Forelimb muscle (tissue), 1 donor: ENCODE results near the gene TAF11L3. TPM values are rescaled to one million over a fixed set of nuclear protein-coding genes. Genes with fewer than 3 reads are reported as not detected.

ENCODE experiments used
- polyA plus RNA-seq: library from polyadenylated mRNA; unstranded; fragments of 120-200 nt; gene quantifications from one replicate; pipeline ENCODE4 v1.2.1, GENCODE V29; 2013; ENCODE audit not compliant: insufficient read length

TAF11L3 gene
- polyA plus RNA-seq, 1 donor = not detected

Other genes starting within 250 kb of the TAF11L3 start
- gene TAF11L2, start 20.1 kb upstream of the TAF11L3 start, polyA plus RNA-seq = not detected
- gene TAF11L4, start 3.4 kb downstream of the TAF11L3 start, polyA plus RNA-seq = not detected
- gene TAF11L5, start 6.9 kb downstream of the TAF11L3 start, polyA plus RNA-seq = not detected
- gene TAF11L6, start 10.3 kb downstream of the TAF11L3 start, polyA plus RNA-seq = not detected
- gene TAF11L7, start 67.4 kb downstream of the TAF11L3 start, polyA plus RNA-seq = not detected
- not detected for gene TAF11L8, start 72.6 kb downstream of the TAF11L3 start, polyA plus RNA-seq
- not detected for gene TAF11L9, start 76.0 kb downstream of the TAF11L3 start, polyA plus RNA-seq
- gene TAF11L10, start 79.5 kb downstream of the TAF11L3 start, polyA plus RNA-seq = not detected
- gene TAF11L11, start 85.8 kb downstream of the TAF11L3 start, polyA plus RNA-seq = not detected
- gene TAF11L12, start 92.0 kb downstream of the TAF11L3 start, polyA plus RNA-seq = not detected
- gene TAF11L13, start 113.7 kb downstream of the TAF11L3 start, polyA plus RNA-seq = not detected
- gene TAF11L14, start 116.1 kb downstream of the TAF11L3 start, polyA plus RNA-seq = not detected